GM18868 (cell line): Measurements from ENCODE around the gene OR2A2.

ENCODE experiments used
- ATAC-seq: cut with Tn5 transposase; IDR thresholded peaks from one replicate; pipeline ENCODE4 v1.9.1; 2021; ENCODE audit warnings: mild to moderate bottlenecking, moderate library complexity; ENCODE audit not compliant: unreplicated experiment

The OR2A2 gene

GRCh38 chr7:144137501-144137900 is 28.1 kb downstream of the OR2A2 start:
- ATAC-seq: no peak

- ATAC-seq: no peak
Observed at GRCh38 chr7:144142187-144142586, 32.8 kb downstream of the OR2A2 start.

GRCh38 chr7:144144426-144144825 is 35.0 kb downstream of the OR2A2 start:
- ATAC-seq: no peak

- no peak for ATAC-seq
Observed at GRCh38 chr7:144148224-144148827, 38.9 kb downstream of the OR2A2 start.

- ATAC-seq: no peak
Observed at GRCh38 chr7:144158861-144159260, 49.5 kb downstream of the OR2A2 start.
